ENCODE measurements around the gene SGCD. TPM values are rescaled to one million over a fixed set of nuclear protein-coding genes. Genes with fewer than 3 reads are reported as not detected.

The SGCD gene
- polyA plus RNA-seq, 1 experiment: 25.2 TPM

DNA sequence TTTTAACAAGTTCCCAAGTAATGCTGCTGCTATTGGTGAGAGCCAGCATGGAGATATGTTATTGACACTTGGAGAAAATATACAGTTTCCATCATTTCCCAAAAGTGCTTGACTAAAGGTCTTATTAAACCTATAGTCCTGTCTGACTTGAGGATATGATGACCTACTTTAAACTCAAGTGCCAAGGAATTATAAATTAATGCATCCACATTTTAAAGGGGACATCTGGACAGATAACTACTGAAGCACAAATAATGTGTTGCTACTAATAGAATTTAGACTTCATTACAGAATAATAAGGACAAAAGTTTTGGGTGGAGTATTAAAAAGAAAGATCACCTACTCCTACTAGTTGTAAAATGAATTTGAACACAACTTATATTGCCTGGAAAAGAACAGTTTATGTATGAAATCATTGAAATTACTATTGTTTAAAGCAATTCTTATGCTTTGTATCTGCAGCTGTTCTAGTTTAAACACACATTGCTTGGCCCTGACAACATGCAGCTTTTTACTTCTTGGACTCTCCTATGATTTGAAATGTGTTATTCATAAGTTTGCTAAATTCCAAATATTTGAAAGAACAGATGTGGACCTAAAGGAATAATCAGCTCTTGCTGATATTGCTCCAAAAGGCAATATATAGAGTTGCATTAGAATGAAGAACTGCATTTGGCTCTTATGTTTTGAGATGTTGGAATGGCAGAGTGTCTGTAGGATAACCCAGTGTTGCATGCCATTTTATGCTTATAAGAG lies 73.4 kb downstream of the SGCD start:
- H3K9me3 ChIP-seq (ENCODE audit: control insufficient read depth, insufficient read depth, low read length): peaks cover 7% of the 10 kb centered on the region; the same call in 1 of the 2 replicates
- H3K27ac ChIP-seq (ENCODE audit: low read depth, low read length): no peak overlapping the region
- H3K4me3 ChIP-seq (ENCODE audit: low read depth, low read length): no peak overlapping the region
- TF ChIP-seq, protein P1, sequence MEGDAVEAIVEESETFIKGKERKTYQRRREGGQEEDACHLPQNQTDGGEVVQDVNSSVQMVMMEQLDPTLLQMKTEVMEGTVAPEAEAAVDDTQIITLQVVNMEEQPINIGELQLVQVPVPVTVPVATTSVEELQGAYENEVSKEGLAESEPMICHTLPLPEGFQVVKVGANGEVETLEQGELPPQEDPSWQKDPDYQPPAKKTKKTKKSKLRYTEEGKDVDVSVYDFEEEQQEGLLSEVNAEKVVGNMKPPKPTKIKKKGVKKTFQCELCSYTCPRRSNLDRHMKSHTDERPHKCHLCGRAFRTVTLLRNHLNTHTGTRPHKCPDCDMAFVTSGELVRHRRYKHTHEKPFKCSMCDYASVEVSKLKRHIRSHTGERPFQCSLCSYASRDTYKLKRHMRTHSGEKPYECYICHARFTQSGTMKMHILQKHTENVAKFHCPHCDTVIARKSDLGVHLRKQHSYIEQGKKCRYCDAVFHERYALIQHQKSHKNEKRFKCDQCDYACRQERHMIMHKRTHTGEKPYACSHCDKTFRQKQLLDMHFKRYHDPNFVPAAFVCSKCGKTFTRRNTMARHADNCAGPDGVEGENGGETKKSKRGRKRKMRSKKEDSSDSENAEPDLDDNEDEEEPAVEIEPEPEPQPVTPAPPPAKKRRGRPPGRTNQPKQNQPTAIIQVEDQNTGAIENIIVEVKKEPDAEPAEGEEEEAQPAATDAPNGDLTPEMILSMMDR (IDR thresholded peaks at IDR 0.05; ENCODE audit: low read depth, low read length): no peak
- no peaks in the 10 kb centered on the region for H3K27me3 ChIP-seq (ENCODE audit: control insufficient read depth, insufficient read depth, low read length)
- no peak for DNase-seq (ENCODE audit: low read depth, low spot score)
- ChIA-PET POLR2A (no interaction called here), CTCF (no interaction called here)

- no peaks in the 10 kb centered on the region for H3K27me3 ChIP-seq (ENCODE audit: control insufficient read depth, insufficient read depth, low read length)
- H3K4me3 ChIP-seq (ENCODE audit: low read depth, low read length): no peak overlapping the region
- no peak for DNase-seq (ENCODE audit: low read depth, low spot score)
- peaks cover 7% of the 10 kb centered on the region; the same call in 1 of the 2 replicates for H3K9me3 ChIP-seq (ENCODE audit: control insufficient read depth, insufficient read depth, low read length)
- H3K27ac ChIP-seq (ENCODE audit: low read depth, low read length): no peak overlapping the region
- POLR2A ChIA-PET: no interaction called here
- TF ChIP-seq, protein P1 (IDR thresholded peaks at IDR 0.05; ENCODE audit: low read depth, low read length): no peak
- CTCF ChIA-PET: no interaction called here
Observed at GRCh38 chr5:156401804-156402203, 74.8 kb downstream of the SGCD start.

- H3K9me3 ChIP-seq (ENCODE audit: control insufficient read depth, insufficient read depth, low read length): peaks cover 5% of the 10 kb centered on the region; the same call in 1 of the 2 replicates
- no peaks in the 10 kb centered on the region for H3K27me3 ChIP-seq (ENCODE audit: control insufficient read depth, insufficient read depth, low read length)
- H3K4me3 ChIP-seq (ENCODE audit: low read depth, low read length): no peak overlapping the region
- POLR2A ChIA-PET: no interaction called here
- TF ChIP-seq, protein P1 (IDR thresholded peaks at IDR 0.05; ENCODE audit: low read depth, low read length): no peak
- no peak overlapping the region for H3K27ac ChIP-seq (ENCODE audit: low read depth, low read length)
- DNase-seq (ENCODE audit: low read depth, low spot score): no peak
- CTCF ChIA-PET: no interaction called here
Observed at GRCh38 chr5:156402387-156402921, 75.5 kb downstream of the SGCD start.

DNA sequence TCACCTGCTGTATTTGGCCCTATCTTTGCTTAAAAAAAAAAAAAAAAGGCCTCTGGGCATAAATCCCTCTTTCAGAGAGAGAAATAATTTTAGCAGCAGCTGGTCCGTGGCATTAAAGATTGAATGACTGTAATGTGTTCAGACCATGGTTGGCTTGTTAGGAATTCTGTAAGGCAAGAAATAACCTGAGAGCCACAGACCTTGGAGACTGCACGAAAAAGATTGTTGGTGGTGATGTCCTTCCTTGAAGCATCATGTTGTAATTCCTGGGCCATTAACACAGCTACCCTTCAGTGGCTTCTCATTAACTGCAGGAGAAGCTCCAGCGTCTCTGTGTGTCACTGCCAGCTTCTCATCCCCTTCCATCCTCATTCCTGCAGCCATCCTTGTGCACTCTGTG lies 79.0 kb downstream of the SGCD start:
- CTCF ChIA-PET: interaction anchor here (0.5 kb wide), 1 partner anchor 416 kb away, joined by 3 read pairs; no protein-coding TSS in a partner anchor
- H3K27ac ChIP-seq (ENCODE audit: low read depth, low read length): no peak overlapping the region
- TF ChIP-seq, protein P1 (IDR thresholded peaks at IDR 0.05; ENCODE audit: low read depth, low read length): no peak

GRCh38 chr5:156407251-156407650 lies 80.3 kb downstream of the SGCD start:
- POLR2A ChIA-PET: no interaction called here
- Histone ChIP-seq H3K9me3 (ENCODE audit: control insufficient read depth, insufficient read depth, low read length) (no peaks in the 10 kb centered on the region), H3K27ac (ENCODE audit: low read depth, low read length) (no peak overlapping the region), H3K27me3 (ENCODE audit: control insufficient read depth, insufficient read depth, low read length) (no peaks in the 10 kb centered on the region), H3K4me3 (ENCODE audit: low read depth, low read length) (no peak overlapping the region)
- DNase-seq (ENCODE audit: low read depth, low spot score): no peak
- CTCF ChIA-PET: no interaction called here
- TF ChIP-seq, protein P1 (IDR thresholded peaks at IDR 0.05; ENCODE audit: low read depth, low read length): no peak

More for the DNA sequence above, 79.0 kb downstream of the SGCD start:
- Histone ChIP-seq H3K4me3 (ENCODE audit: low read depth, low read length) (no peak overlapping the region), H3K27me3 (ENCODE audit: control insufficient read depth, insufficient read depth, low read length) (no peaks in the 10 kb centered on the region), H3K9me3 (ENCODE audit: control insufficient read depth, insufficient read depth, low read length) (no peaks in the 10 kb centered on the region)
- POLR2A ChIA-PET: no interaction called here
- DNase-seq (ENCODE audit: low read depth, low spot score): no peak
